Endothelial cell of umbilical vein (primary cell): ENCODE results near the gene MED8. TPM values are rescaled to one million over a fixed set of nuclear protein-coding genes. Genes with fewer than 3 reads are reported as not detected.

ENCODE experiments used
- BruUV-seq: library from RNA; stranded (reverse); fragments of 400-500 nt; replicated peaks from 2 replicates; lab custom pipeline; 2021; lab: Mats Ljungman, UMichigan
- CTCF ChIA-PET: fragments of 300-600, 350-600 bp; sonication (Branson Sonifier 250); formaldehyde crosslinking; loops from one replicate; lab custom pipeline; 2021; ENCODE audit warnings: antibody characterized with exemption, inconsistent platforms; lab: Charles Lee
- POLR2A ChIA-PET: fragments of 300-600, 350-600 bp; sonication (Branson Sonifier 250); formaldehyde crosslinking; loops from one replicate; lab custom pipeline; 2021; ENCODE audit warnings: antibody characterized with exemption, inconsistent platforms; lab: Charles Lee
- DNase-seq: peaks from one replicate; pipeline ENCODE4 v3.0.0-alpha.2; 2011; ENCODE audit warnings: low read depth, low spot score
- FAIRE-seq: peaks from 2 replicates; lab custom pipeline; 2011; peaks lifted over from hg19 to GRCh38; lab: Jason Lieb, UNC
- H2AFZ ChIP-seq: 2 replicates; pipeline ENCODE4 v1.6.0; 2012; ENCODE audit warnings: low read depth, low read length, control low read depth, inconsistent platforms
- H3K27ac ChIP-seq: 2 replicates; pipeline ENCODE4 v1.5.1; 2011; ENCODE audit warnings: low read depth, mild to moderate bottlenecking, control low read depth, low read length, moderate library complexity; ENCODE audit not compliant: insufficient read depth
- H3K27me3 ChIP-seq, 2 experiments: 2 replicates each; pipeline versions ENCODE4 v1.6.0 to v1.6.1; 2011; ENCODE audit warnings: low read length in 2 of 2, mixed read lengths in 1 of 2; ENCODE audit not compliant: control insufficient read depth in 2 of 2, insufficient read depth in 2 of 2
- H3K36me3 ChIP-seq, 2 experiments: 2 replicates in 1 of 2; 3 replicates in 1 of 2; pipeline ENCODE4 v1.5.1; 2011; ENCODE audit warnings: low read length in 2 of 2, mild to moderate bottlenecking in 1 of 2, moderate library complexity in 1 of 2; ENCODE audit not compliant: control insufficient read depth in 2 of 2, insufficient read depth in 2 of 2; ENCODE audit errors: extremely low read depth in 1 of 2
- H3K4me1 ChIP-seq: 3 replicates; pipeline ENCODE4 v1.5.1; 2011; ENCODE audit warnings: mild to moderate bottlenecking, low read length; ENCODE audit not compliant: control insufficient read depth, insufficient read depth; ENCODE audit errors: extremely low read depth
- H3K4me2 ChIP-seq: 2 replicates; pipeline ENCODE4 v1.6.1; 2011; ENCODE audit warnings: low read length, control low read depth, mixed read lengths; ENCODE audit not compliant: insufficient read depth
- H3K4me3 ChIP-seq, 3 experiments: fragments of 200-600 bp in 1 of 3; sonication (generic), shearing (Covaris generic) in 1 of 3; replicated peaks in 1 of 3; 2 replicates each; pipeline ENCODE4 v1.5.1; 2011 to 2016; ENCODE audit warnings: control low read depth in 3 of 3, low read length in 3 of 3, mild to moderate bottlenecking in 2 of 3, inconsistent platforms in 1 of 3, low read depth in 1 of 3, moderate library complexity in 1 of 3; ENCODE audit not compliant: insufficient read depth in 1 of 3
- H3K79me2 ChIP-seq: 2 replicates; pipeline ENCODE4 v1.6.0; 2012; ENCODE audit warnings: low read length, inconsistent platforms; ENCODE audit not compliant: control insufficient read depth, insufficient read depth
- H3K9ac ChIP-seq: replicated peaks from 2 replicates; pipeline ENCODE3; 2011; ENCODE audit warnings: low read length, control low read depth; ENCODE audit not compliant: insufficient read depth; ENCODE audit errors: extremely low read depth
- H3K9me1 ChIP-seq: replicated peaks from 3 replicates; pipeline ENCODE4 v1.6.0; 2011; ENCODE audit warnings: mild to moderate bottlenecking, low read length; ENCODE audit not compliant: control insufficient read depth, insufficient read depth; ENCODE audit errors: extremely low read depth
- H3K9me3 ChIP-seq: replicated peaks from 2 replicates; pipeline ENCODE4 v1.5.1; 2012; ENCODE audit warnings: low read length, inconsistent platforms; ENCODE audit not compliant: control insufficient read depth, insufficient read depth
- H4K20me1 ChIP-seq: replicated peaks from 2 replicates; pipeline ENCODE3; 2011; ENCODE audit warnings: mild to moderate bottlenecking, low read length; ENCODE audit not compliant: control insufficient read depth, insufficient read depth; ENCODE audit errors: extremely low read depth
- EZH2 ChIP-seq: IDR thresholded peaks from 2 replicates; pipeline ENCODE4 v1.6.1; 2012; ENCODE audit warnings: borderline replicate concordance, low read depth, mild to moderate bottlenecking, moderate library complexity, low read length, inconsistent platforms; ENCODE audit not compliant: severe bottlenecking
- FOS ChIP-seq: IDR thresholded peaks from 2 replicates; pipeline ENCODE4 v1.6.1; 2011; ENCODE audit warnings: mild to moderate bottlenecking, low read length, moderate library complexity, borderline replicate concordance; ENCODE audit not compliant: insufficient read depth
- GATA2 ChIP-seq: IDR thresholded peaks from 2 replicates; pipeline ENCODE4 v1.7.0; 2011; ENCODE audit warnings: low read depth, mild to moderate bottlenecking, moderate library complexity, mixed read lengths, low read length; ENCODE audit not compliant: insufficient read length, insufficient read depth
- JUN ChIP-seq: IDR thresholded peaks from 2 replicates; pipeline ENCODE4 v1.6.1; 2011; ENCODE audit warnings: borderline replicate concordance, low read depth; ENCODE audit not compliant: insufficient read length, insufficient read depth
- MYC ChIP-seq: IDR thresholded peaks from one replicate; pipeline ENCODE4 v1.6.1; 2011; ENCODE audit warnings: mild to moderate bottlenecking, low read depth, low read length
- POLR2A ChIP-seq: IDR thresholded peaks from 2 replicates; pipeline ENCODE4 v1.6.1; 2012; ENCODE audit warnings: low read depth, mild to moderate bottlenecking, control low read depth, low read length
- POLR2AphosphoS5 ChIP-seq: IDR thresholded peaks from 2 replicates; pipeline ENCODE4 v1.6.1; 2012; ENCODE audit warnings: low read depth, mild to moderate bottlenecking, control low read depth, low read length, moderate library complexity; ENCODE audit not compliant: insufficient read depth
- dilution Hi-C: fragments of 300-500 bp; cut with MboI; formaldehyde crosslinking; loops from one replicate; pipeline ENCODE4 v1.15.0; 2019; ENCODE audit warnings: low sequenced_read_pairs; ENCODE audit not compliant: extremely low pct_ligation_motif_present
- intact Hi-C: fragments of 100-400 bp; cut with micrococcal nuclease; formaldehyde crosslinking; loops from one replicate; pipeline ENCODE4 v1.10.0; 2022
- polyA plus RNA-seq, 4 experiments: library from polyadenylated mRNA; depleted of rRNA in 3 of 4; stranded (reverse) in 3 of 4; unstranded in 1 of 4; fragments of >200 nt; gene quantifications; 2 replicates each; pipeline versions ENCODE4 v1.2.1 to v1.2.3, GENCODE V29; 2011 to 2012; ENCODE audit warnings: missing spikeins in 1 of 4
- total RNA-seq: library from RNA; stranded (reverse); gene quantifications from 2 replicates; pipeline ENCODE4 v1.2.3, GENCODE V29; 2021
- TF ChIP-seq, protein P1 (sequence below): IDR thresholded peaks from 2 replicates; pipeline ENCODE4 v1.6.1; 2011; ENCODE audit not compliant: insufficient read depth, insufficient read length
- TF ChIP-seq, protein P2 (sequence below), 2 donors: IDR thresholded peaks; 1 replicate in 1 of 2; 2 replicates in 1 of 2; pipeline ENCODE4 v1.5.1; 2011; ENCODE audit warnings: low read length in 2 of 2, mild to moderate bottlenecking in 2 of 2, moderate library complexity in 2 of 2, control low read depth in 1 of 2, inconsistent platforms in 1 of 2, low read depth in 1 of 2; ENCODE audit not compliant: insufficient read depth in 1 of 2; ENCODE audit errors: extremely low read depth in 1 of 2

The MED8 gene
- total and polyA plus RNA-seq, 2 donors (not counting 3 experiments of a cell fraction or from before 2014, with no cell fraction given), result 19.6 to 45.6 TPM

DNA sequence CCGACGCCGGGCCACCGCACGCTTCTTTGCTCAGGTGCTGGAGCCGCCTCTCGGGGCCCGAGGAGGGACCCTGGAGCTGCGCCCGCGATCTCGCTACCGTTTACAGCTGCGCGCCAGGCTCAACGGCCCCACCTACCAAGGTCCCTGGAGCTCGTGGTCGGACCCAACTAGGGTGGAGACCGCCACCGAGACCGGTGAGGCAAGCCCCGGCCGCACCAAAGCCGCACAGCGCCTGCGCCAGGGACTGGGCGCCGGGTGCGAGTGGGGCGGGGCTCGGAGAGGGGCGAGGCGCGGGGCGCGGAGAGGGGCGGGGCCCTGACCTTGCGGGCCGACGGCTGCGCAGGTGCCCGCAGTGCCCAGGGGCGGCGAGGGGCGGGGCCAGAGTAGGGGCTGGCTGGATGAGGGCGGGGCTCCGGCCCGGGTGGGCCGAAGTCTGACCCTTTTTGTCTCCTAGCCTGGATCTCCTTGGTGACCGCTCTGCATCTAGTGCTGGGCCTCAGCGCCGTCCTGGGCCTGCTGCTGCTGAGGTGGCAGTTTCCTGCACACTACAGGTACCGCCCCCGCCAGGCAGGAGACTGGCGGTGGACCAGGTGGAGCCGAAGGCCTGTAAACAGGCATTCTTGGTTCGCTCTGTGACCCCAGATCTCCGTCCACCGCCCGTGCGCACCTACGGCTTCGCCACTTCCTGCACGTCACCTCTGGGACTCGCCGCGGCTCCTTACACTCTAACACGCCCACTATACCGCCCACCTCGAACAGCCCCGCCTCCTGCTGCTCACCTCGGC lies 40.6 kb downstream of the MED8 start:
- ChIA-PET POLR2A (interaction anchor here (0.6 kb wide), 1 partner anchor 28 kb away, joined by 3 read pairs; no protein-coding TSS in a partner anchor), CTCF (interaction anchor here (0.8 to 2.0 kb wide), 4 partner anchors 9 to 122 kb away, joined by 3 to 9 read pairs (median 6); no protein-coding TSS in a partner anchor)
- dilution Hi-C loops (no loop called here), intact Hi-C loops (loop anchor here (1.0 kb wide), 1 partner anchor 9 kb away; the partner anchor contains the start of gene CDC20)
- H3K36me3 ChIP-seq, result no peaks in the 10 kb centered on the region
- TF ChIP-seq GATA2, result no peak
- TF ChIP-seq FOS, result no peak
- peak; percentile 64 for TF ChIP-seq POLR2A
- peak; percentile 30 for TF ChIP-seq POLR2AphosphoS5
- no peak for TF ChIP-seq EZH2
- no peaks in the 10 kb centered on the region for H3K79me2 ChIP-seq
- H3K27ac ChIP-seq, result no peak overlapping the region
- peak overlapping the region; percentile 67 for H3K9ac ChIP-seq
- peak overlapping the region; percentile 72 for H3K4me2 ChIP-seq
- H2AFZ ChIP-seq, result peak overlapping the region; percentile 95
- no peaks in the 10 kb centered on the region for H4K20me1 ChIP-seq
- no TSS peak for BruUV-seq
- H3K9me3 ChIP-seq, result no peaks in the 10 kb centered on the region
- H3K27me3 ChIP-seq, result no peaks in the 10 kb centered on the region
- no peaks in the 10 kb centered on the region for H3K9me1 ChIP-seq
- peak overlapping the region; percentile 17 to 46 (median 33) for H3K4me3 ChIP-seq
- DNase-seq, result peak; percentile 53
- H3K4me1 ChIP-seq, result peaks cover 3% of the 10 kb centered on the region
- FAIRE-seq, result peak; percentile 62

DNA sequence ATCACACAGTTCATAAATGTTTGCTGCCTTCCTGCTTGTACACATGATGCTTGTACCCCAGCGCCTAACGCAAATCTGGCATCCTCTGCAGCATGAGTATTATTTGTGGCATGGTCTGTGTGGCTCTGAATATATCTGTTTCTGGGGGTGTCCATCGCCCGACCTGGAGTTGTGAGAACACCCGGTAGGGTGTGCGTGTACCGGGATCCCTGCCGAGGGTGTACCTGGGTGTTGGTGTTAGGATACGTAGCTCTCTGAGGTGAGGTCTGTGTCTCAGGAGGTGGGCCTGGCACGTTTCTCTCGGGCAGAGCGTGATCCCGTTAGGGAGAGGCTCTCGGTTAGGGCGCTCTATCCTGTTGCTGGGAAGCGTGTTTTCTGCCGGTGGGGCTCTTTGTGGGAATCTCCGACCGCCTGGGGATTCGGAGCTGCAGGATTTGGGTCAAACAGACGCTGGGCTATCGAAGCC lies 41.2 kb downstream of the MED8 start:
- no TSS peak for BruUV-seq
- POLR2A ChIA-PET, result interaction anchor here (0.6 kb wide), 1 partner anchor 28 kb away, joined by 3 read pairs; no protein-coding TSS in a partner anchor
- DNase-seq (no peak), FAIRE-seq (peak; percentile 24)
- H3K36me3 ChIP-seq, result no peaks in the 10 kb centered on the region
- peak overlapping the region in 2 of 3 experiments; percentile 2 to 33 for H3K4me3 ChIP-seq
- no peaks in the 10 kb centered on the region for H4K20me1 ChIP-seq
- peaks cover 3% of the 10 kb centered on the region for H3K4me1 ChIP-seq
- dilution Hi-C loops (no loop called here), intact Hi-C loops (no loop called here)
- TF ChIP-seq MYC (no peak), GATA2 (no peak), JUN (no peak), POLR2AphosphoS5 (no peak), EZH2 (no peak), FOS (no peak), POLR2A (no peak)
- TF ChIP-seq, protein P1, sequence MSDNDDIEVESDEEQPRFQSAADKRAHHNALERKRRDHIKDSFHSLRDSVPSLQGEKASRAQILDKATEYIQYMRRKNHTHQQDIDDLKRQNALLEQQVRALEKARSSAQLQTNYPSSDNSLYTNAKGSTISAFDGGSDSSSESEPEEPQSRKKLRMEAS, result no peak
- TF ChIP-seq, protein P2, sequence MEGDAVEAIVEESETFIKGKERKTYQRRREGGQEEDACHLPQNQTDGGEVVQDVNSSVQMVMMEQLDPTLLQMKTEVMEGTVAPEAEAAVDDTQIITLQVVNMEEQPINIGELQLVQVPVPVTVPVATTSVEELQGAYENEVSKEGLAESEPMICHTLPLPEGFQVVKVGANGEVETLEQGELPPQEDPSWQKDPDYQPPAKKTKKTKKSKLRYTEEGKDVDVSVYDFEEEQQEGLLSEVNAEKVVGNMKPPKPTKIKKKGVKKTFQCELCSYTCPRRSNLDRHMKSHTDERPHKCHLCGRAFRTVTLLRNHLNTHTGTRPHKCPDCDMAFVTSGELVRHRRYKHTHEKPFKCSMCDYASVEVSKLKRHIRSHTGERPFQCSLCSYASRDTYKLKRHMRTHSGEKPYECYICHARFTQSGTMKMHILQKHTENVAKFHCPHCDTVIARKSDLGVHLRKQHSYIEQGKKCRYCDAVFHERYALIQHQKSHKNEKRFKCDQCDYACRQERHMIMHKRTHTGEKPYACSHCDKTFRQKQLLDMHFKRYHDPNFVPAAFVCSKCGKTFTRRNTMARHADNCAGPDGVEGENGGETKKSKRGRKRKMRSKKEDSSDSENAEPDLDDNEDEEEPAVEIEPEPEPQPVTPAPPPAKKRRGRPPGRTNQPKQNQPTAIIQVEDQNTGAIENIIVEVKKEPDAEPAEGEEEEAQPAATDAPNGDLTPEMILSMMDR (IDR thresholded peaks at IDR 0.05; ENCODE audit: extremely low read depth in 1 of 2, insufficient read depth in 1 of 2, low read depth in 1 of 2, low read length in 2 of 2), result no peak
- CTCF ChIA-PET, result interaction anchor here (0.8 to 2.0 kb wide), 4 partner anchors 10 to 121 kb away, joined by 3 to 9 read pairs (median 6); no protein-coding TSS in a partner anchor
- peak overlapping the region; percentile 72 for H3K4me2 ChIP-seq
- no peaks in the 10 kb centered on the region for H3K9me1 ChIP-seq
- no peaks in the 10 kb centered on the region for H3K79me2 ChIP-seq
- H3K27me3 ChIP-seq, result no peaks in the 10 kb centered on the region
- H3K9ac ChIP-seq, result peak overlapping the region; percentile 67
- no peaks in the 10 kb centered on the region for H3K9me3 ChIP-seq
- no peak overlapping the region for H3K27ac ChIP-seq
- peak overlapping the region; percentile 95 for H2AFZ ChIP-seq
